Peyer's patch (tissue), 4 donors: ENCODE data around the gene SH3PXD2B. TPM values are rescaled to one million over a fixed set of nuclear protein-coding genes. Genes with fewer than 3 reads are reported as not detected.

ENCODE experiments used
- DNase-seq, 3 donors: peaks; one replicate each; pipeline ENCODE4 v3.0.0-alpha.2; 2017 to 2019
- H3K27ac ChIP-seq, 4 donors: fragments of 200-600 bp; sonication (generic); one replicate each; pipeline ENCODE4 v1.5.1; 2016 to 2019
- H3K27me3 ChIP-seq, 2 donors: fragments of 200-600 bp; sonication (generic); one replicate each; pipeline ENCODE4 v1.5.1; 2019
- H3K36me3 ChIP-seq, 3 donors: fragments of 200-600 bp; sonication (generic); one replicate each; pipeline ENCODE4 v1.5.1; 2016 to 2019
- H3K4me1 ChIP-seq, 4 donors: fragments of 200-600 bp; sonication (generic); one replicate each; pipeline ENCODE4 v1.5.1; 2016 to 2019
- H3K4me3 ChIP-seq, 4 donors: fragments of 200-600 bp; sonication (generic); 1 replicate in 3 of 4; 2 replicates in 1 of 4; pipeline ENCODE4 v1.5.1; 2016 to 2019; ENCODE audit warnings: mild to moderate bottlenecking in 1 of 4
- H3K9me3 ChIP-seq, 4 donors: fragments of 200-600 bp; sonication (generic); one replicate each; pipeline ENCODE4 v1.5.1; 2016 to 2019; ENCODE audit warnings: mild to moderate bottlenecking in 1 of 4
- CTCF ChIP-seq, 6 experiments: fragments of 450-650 bp in 4 of 6; fragments of 200-600 bp in 2 of 6; sonication (generic) in 1 of 6; IDR thresholded peaks; one replicate each; pipeline ENCODE4 v1.5.1; 2017 to 2019; ENCODE audit warnings: antibody characterized with exemption in 6 of 6, mild to moderate bottlenecking in 3 of 6, moderate library complexity in 1 of 6
- POLR2A ChIP-seq, 2 donors: fragments of 450-650 bp; IDR thresholded peaks; one replicate each; pipeline ENCODE4 v1.5.1; 2017; ENCODE audit warnings: antibody characterized with exemption in 2 of 2, mild to moderate bottlenecking in 2 of 2, moderate library complexity in 2 of 2
- total RNA-seq, 4 donors: library from RNA; depleted of rRNA; stranded (reverse); fragments of >200 nt; gene quantifications; one replicate each; pipeline ENCODE4 v1.1.0, GENCODE V29; 2016

SH3PXD2B gene
- total RNA-seq, 4 donors from 2014 or later = 5.8 to 26.4 (median 11.7) TPM

GRCh38 chr5:172450861-172451695 lies 3.2 kb downstream of the SH3PXD2B start:
- Histone ChIP-seq H3K27me3 (no peaks in the 10 kb centered on the region), H3K4me3 (peak overlapping the region in 1 of 4 donors; percentile 23), H3K27ac (peak overlapping the region in 3 of 4 donors; percentile 8 to 34 (median 25)), H3K9me3 (no peaks in the 10 kb centered on the region), H3K4me1 (peaks cover 0 to 27% (median 1%) of the 10 kb centered on the region in 4 donors), H3K36me3 (no peaks in the 10 kb centered on the region)
- TF ChIP-seq CTCF (IDR thresholded peaks at IDR 0.05) (peak in 5 of 6 experiments; percentile 26 to 58 (median 50)), POLR2A (IDR thresholded peaks at IDR 0.05) (no peak)
- peak in 1 of 3 donors; percentile 63 for DNase-seq

- Histone ChIP-seq H3K4me3 (peak overlapping the region in 1 of 4 donors; percentile 0), H3K4me1 (peaks cover 0 to 26% (median 1%) of the 10 kb centered on the region in 4 donors), H3K36me3 (no peaks in the 10 kb centered on the region), H3K27ac (peak overlapping the region in 1 of 4 donors; percentile 25), H3K9me3 (no peaks in the 10 kb centered on the region), H3K27me3 (no peaks in the 10 kb centered on the region)
- TF ChIP-seq CTCF (IDR thresholded peaks at IDR 0.05) = no peak
- TF ChIP-seq POLR2A (IDR thresholded peaks at IDR 0.05) = no peak
- no peak for DNase-seq
These were observed 3.9 kb downstream of the SH3PXD2B start for GRCh38 chr5:172450453-172450852.

GRCh38 chr5:172448999-172449398 lies 5.3 kb downstream of the SH3PXD2B start:
- Histone ChIP-seq H3K4me3 (no peak overlapping the region), H3K4me1 (peaks cover 0 to 29% (median 0%) of the 10 kb centered on the region in 4 donors), H3K27ac (no peak overlapping the region), H3K27me3 (no peaks in the 10 kb centered on the region), H3K36me3 (no peaks in the 10 kb centered on the region), H3K9me3 (no peaks in the 10 kb centered on the region)
- TF ChIP-seq CTCF (IDR thresholded peaks at IDR 0.05) (no peak), POLR2A (IDR thresholded peaks at IDR 0.05) (no peak)
- peak in 1 of 3 donors; percentile 37 for DNase-seq

GRCh38 chr5:172447646-172448365 lies 6.5 kb downstream of the SH3PXD2B start:
- H3K36me3 ChIP-seq = no peaks in the 10 kb centered on the region
- no peaks in the 10 kb centered on the region for H3K27me3 ChIP-seq
- peak in 2 of 3 donors; percentile 15 to 35 for DNase-seq
- H3K27ac ChIP-seq = no peak overlapping the region
- TF ChIP-seq CTCF (IDR thresholded peaks at IDR 0.05) (no peak), POLR2A (IDR thresholded peaks at IDR 0.05) (no peak)
- peaks cover 0 to 32% (median 0%) of the 10 kb centered on the region in 4 donors for H3K4me1 ChIP-seq
- no peaks in the 10 kb centered on the region for H3K9me3 ChIP-seq
- H3K4me3 ChIP-seq = no peak overlapping the region

- peak in 2 of 3 donors; percentile 35 to 45 for DNase-seq
- H3K9me3 ChIP-seq = no peaks in the 10 kb centered on the region
- TF ChIP-seq CTCF (IDR thresholded peaks at IDR 0.05) (no peak), POLR2A (IDR thresholded peaks at IDR 0.05) (no peak)
- H3K27ac ChIP-seq = peak overlapping the region in 1 of 4 donors; percentile 42
- H3K4me3 ChIP-seq = no peak overlapping the region
- H3K36me3 ChIP-seq = no peaks in the 10 kb centered on the region
- H3K4me1 ChIP-seq = peaks cover 0 to 28% (median 0%) of the 10 kb centered on the region in 4 donors
- H3K27me3 ChIP-seq = no peaks in the 10 kb centered on the region
These were observed 7.8 kb downstream of the SH3PXD2B start for GRCh38 chr5:172446336-172447051.
